RPMI8226 (cell line): Measurements from ENCODE around the gene MED13L.

ENCODE experiments used
- DNase-seq: peaks from one replicate; pipeline ENCODE4 v3.0.0-alpha.2; 2015

Gene MED13L

GRCh38 chr12:116276652-116277466 lies 634 bp downstream of the MED13L start:
- peak; percentile 81 for DNase-seq

GRCh38 chr12:116274551-116275375 lies 2.7 kb downstream of the MED13L start:
- peak; percentile 19 for DNase-seq

GRCh38 chr12:116273813-116274550 lies 3.5 kb downstream of the MED13L start:
- DNase-seq: no peak

GRCh38 chr12:116267948-116268347 lies 9.5 kb downstream of the MED13L start:
- DNase-seq: no peak

- DNase-seq: no peak
Measured at GRCh38 chr12:116266631-116267349, 10.7 kb downstream of the MED13L start.

DNA sequence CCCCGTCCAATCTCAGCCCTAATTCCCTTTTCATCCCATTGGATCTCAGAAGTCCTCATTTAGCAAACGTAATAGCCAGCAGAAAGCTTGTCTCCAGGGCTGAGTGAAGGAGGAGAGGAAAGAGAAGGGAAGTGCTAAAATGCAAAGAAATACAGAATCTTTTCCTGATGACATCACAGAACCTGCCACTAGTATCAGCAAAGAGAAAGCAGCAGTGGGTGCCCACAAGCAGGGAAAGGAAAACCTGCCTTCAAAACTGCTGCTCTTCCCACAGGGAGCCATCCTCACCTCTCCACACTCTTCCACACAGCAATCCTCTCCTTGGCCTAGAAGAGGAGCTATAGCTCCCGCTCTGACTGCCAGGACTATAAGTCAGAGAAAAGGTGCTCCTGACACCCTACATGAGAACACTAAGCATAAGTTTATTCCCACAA lies 11.3 kb downstream of the MED13L start:
- no peak for DNase-seq

DNA sequence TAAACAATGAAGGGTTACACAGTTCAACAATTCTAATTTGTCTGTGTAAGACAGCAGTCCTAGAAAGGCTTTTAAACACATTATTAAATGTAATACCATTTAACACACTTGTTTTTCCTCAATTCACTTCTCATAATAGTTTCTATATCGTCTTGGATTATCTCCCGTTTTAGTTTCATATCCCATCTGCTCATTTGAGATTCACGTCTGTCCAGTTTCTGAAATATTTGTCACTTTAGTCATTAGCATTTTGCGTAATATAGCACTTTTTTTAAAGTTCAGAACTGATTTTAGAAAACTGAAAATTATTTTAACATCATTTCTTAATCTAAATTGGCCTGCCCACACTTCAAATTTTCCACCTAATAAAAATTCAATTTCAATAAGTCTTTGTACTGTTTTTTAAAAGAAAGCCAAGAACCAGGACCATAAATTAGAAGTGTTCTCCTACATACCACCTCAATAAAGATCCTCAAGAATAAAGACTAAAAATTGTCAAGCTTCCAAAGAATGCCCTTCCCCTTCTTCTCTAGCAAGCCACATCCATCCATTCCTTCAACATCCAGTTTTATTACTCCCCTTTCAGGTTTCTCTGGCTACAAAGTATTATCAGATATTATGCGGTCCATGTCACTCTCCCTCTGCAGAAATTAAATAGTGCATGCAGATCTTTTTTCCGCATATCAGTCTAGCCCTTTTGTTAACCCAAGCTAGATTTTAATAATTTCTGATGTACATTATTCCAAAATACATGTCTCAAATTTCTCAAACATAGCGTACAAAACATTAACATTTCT lies 11.9 kb downstream of the MED13L start:
- DNase-seq: no peak

- DNase-seq: no peak
Measured at GRCh38 chr12:116264525-116265070, 12.9 kb downstream of the MED13L start.

- DNase-seq: no peak
Measured at GRCh38 chr12:116263844-116264243, 13.6 kb downstream of the MED13L start.

- DNase-seq: no peak
Measured at GRCh38 chr12:116263431-116263830, 14.1 kb downstream of the MED13L start.

DNA sequence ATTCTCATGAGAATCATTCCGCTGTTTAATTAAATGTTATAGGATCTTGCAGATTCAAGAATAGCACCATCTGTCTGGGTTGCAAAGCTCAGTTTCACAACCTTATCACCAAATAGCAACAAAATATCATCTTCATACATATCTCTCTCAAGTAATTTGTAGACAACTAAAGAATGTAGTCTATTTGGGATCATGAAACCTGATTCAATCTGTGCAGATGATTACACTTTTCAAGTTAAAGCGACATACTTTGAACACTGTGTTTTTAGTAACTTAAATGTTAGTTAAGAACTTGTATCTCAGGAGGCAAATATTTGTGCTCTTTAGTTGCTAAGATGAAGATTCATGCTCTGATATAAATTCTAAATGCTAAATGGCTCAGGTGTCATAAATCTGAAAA lies 14.8 kb downstream of the MED13L start:
- no peak for DNase-seq

- no peak for DNase-seq
Measured at GRCh38 chr12:116261525-116262100, 15.9 kb downstream of the MED13L start.

- no peak for DNase-seq
Measured at GRCh38 chr12:116259800-116260577, 17.5 kb downstream of the MED13L start.

- DNase-seq: no peak
Measured at GRCh38 chr12:116257826-116258225, 19.7 kb downstream of the MED13L start.

- DNase-seq: no peak
Measured at GRCh38 chr12:116257215-116257614, 20.3 kb downstream of the MED13L start.

DNA sequence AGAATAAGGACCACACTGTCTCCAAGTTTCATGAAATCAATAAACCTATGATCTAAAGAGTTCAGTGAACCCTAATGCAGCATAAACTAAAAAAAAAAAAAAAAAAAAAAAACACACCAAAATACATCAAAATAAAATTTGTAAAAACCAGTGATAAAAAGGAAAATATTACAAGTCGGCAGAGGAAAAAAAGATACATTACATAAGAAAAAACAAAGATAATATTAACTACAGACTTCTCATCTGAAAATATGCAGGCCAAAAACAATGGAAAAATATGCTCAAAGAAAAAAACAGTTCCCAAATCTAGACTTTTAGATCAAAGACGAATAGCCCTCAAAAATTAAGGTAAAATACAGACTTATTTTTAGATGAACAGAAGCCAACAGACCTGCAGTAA lies 27.6 kb downstream of the MED13L start:
- no peak for DNase-seq

GRCh38 chr12:116248930-116249329 lies 28.6 kb downstream of the MED13L start:
- DNase-seq: no peak

DNA sequence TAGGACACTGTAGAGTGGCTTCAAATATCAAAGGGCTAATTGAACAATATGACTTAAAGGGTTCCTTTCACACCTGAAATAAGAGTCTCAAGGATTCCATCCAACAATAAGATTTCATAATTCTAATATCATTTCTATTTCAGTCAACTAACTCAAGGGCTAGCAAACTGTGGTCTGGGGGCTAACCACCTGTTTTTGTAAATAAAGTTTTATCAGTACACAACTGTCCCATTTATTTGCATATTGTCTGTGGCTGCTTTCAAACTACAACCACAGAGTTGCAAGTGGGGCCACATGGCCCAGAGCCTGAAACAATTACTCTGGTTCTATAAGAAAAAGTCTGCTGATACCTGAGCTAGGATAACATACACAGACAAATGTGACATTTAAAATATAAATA lies 29.1 kb downstream of the MED13L start:
- no peak for DNase-seq

GRCh38 chr12:116247377-116247776 lies 30.1 kb downstream of the MED13L start:
- no peak for DNase-seq

DNA sequence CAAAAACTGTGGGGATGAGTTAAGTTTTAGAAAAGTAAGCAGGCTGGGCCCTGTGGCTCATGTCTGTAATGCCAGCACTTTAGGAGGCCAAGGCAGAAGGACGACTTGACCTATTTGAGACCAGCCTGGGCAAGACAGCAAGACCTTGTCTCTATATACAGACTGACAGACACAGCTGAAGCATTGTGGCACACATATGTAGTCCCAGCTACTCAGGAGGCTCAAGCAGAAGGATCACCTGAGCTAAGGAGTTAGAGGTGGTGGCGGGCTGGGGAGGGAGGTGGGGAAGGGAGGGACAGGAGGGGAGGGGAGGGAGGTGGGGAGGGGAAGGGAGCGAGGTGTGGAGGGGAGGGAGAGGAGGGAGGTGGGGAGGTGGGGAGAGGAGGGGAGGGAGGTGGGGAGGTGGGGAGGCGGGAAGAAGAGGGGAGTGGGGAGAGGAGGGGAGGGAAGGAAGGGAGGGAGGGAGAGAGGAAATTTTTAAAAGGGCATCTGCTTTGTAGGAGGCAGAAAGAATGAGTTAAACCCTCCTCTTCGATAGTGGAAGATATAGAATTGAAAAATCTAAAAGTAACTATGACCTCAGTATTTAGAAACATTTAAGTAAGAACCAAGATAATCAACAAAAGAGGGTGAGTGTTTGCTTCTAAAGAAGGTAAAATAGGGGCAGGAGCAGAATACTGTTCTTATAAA lies 30.9 kb downstream of the MED13L start:
- no peak for DNase-seq
